ENCODE measurements around the gene AGFG2.

Gene AGFG2

DNA sequence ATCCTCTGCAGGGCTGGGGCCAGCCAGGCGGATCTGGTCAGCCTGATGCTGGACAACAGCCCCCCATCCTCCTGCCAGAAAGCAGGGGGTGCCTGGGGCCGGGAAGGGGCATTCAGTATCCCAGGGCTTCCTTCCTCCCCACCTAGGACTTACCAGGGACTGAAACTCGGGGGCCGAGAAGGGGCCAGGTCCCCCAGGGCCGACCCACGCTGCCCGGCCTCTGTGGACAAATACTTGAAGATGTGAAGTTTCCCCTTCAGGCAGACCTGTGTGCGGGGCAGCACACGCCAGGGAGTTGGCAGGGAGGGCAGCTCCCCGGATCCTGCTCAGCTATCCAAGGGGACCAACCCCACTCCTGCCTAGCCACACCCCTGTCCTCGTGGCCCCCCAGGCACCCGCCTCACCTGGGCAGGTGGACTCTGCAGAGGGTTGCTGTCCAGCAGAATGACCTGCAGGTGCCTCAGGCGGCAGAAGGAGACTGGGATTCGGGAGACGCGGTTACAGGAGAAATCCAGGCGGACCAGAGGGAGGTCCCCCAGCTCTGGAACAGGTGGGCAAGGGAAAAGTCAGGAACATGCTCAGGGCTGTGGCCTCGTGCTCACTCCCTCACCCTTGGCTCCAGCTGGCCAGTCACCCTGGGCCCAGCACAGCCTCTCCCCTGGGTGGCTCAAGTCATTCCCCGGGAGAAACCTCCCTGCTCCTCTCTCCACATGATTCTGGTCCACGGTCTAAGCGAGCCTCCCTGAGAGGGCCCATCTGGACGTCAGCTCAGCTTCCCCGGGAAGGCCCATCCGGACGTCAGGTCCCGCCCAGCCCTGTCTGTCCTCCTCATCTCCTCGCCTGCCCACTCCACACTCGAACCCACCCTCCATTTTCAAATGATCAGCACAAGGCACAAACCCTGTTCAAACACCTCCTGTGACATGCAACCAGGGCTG is 39.5 kb downstream of the AGFG2 start:
- TF ChIP-seq ZNF70 (CRISPR knock-in tag; IDR thresholded peaks at IDR 0.05) (no peak), ZFP30 (CRISPR knock-in tag; IDR thresholded peaks at IDR 0.05) (no peak), TCF4 (CRISPR knock-in tag; IDR thresholded peaks at IDR 0.05; ENCODE audit: borderline replicate concordance) (no peak), ZNF8 (CRISPR knock-in tag; IDR thresholded peaks at IDR 0.05) (no peak), TOX (CRISPR knock-in tag; IDR thresholded peaks at IDR 0.05; ENCODE audit: borderline replicate concordance) (no peak), OSR1 (CRISPR knock-in tag; IDR thresholded peaks at IDR 0.05) (no peak), ARNTL (CRISPR knock-in tag; IDR thresholded peaks at IDR 0.05; ENCODE audit: borderline replicate concordance, low read depth) (no peak), ZC3H10 (CRISPR knock-in tag; IDR thresholded peaks at IDR 0.05) (no peak), GLIS3 (CRISPR knock-in tag; IDR thresholded peaks at IDR 0.05) (no peak), PPARA (CRISPR knock-in tag; IDR thresholded peaks at IDR 0.05; ENCODE audit: borderline replicate concordance) (no peak)
- TF ChIP-seq, protein P1, sequence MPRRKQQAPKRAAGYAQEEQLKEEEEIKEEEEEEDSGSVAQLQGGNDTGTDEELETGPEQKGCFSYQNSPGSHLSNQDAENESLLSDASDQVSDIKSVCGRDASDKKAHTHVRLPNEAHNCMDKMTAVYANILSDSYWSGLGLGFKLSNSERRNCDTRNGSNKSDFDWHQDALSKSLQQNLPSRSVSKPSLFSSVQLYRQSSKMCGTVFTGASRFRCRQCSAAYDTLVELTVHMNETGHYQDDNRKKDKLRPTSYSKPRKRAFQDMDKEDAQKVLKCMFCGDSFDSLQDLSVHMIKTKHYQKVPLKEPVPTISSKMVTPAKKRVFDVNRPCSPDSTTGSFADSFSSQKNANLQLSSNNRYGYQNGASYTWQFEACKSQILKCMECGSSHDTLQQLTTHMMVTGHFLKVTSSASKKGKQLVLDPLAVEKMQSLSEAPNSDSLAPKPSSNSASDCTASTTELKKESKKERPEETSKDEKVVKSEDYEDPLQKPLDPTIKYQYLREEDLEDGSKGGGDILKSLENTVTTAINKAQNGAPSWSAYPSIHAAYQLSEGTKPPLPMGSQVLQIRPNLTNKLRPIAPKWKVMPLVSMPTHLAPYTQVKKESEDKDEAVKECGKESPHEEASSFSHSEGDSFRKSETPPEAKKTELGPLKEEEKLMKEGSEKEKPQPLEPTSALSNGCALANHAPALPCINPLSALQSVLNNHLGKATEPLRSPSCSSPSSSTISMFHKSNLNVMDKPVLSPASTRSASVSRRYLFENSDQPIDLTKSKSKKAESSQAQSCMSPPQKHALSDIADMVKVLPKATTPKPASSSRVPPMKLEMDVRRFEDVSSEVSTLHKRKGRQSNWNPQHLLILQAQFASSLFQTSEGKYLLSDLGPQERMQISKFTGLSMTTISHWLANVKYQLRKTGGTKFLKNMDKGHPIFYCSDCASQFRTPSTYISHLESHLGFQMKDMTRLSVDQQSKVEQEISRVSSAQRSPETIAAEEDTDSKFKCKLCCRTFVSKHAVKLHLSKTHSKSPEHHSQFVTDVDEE (CRISPR knock-in tag; IDR thresholded peaks at IDR 0.05): no peak
- no peak for ATAC-seq

- no peak for ATAC-seq
- TF ChIP-seq TOX (CRISPR knock-in tag; IDR thresholded peaks at IDR 0.05; ENCODE audit: borderline replicate concordance): no peak
- no peak for TF ChIP-seq ISL1 (CRISPR knock-in tag; IDR thresholded peaks at IDR 0.05)
- no peak for TF ChIP-seq PPARA (CRISPR knock-in tag; IDR thresholded peaks at IDR 0.05; ENCODE audit: borderline replicate concordance)
- TF ChIP-seq, protein P1 (CRISPR knock-in tag; IDR thresholded peaks at IDR 0.05): no peak
- TF ChIP-seq TCF4 (CRISPR knock-in tag; IDR thresholded peaks at IDR 0.05; ENCODE audit: borderline replicate concordance): no peak
- TF ChIP-seq RARB (CRISPR knock-in tag; IDR thresholded peaks at IDR 0.05): no peak
- TF ChIP-seq CREB5 (CRISPR knock-in tag; IDR thresholded peaks at IDR 0.05; ENCODE audit: low read depth): no peak
- TF ChIP-seq BACH2 (CRISPR knock-in tag; IDR thresholded peaks at IDR 0.05; ENCODE audit: borderline replicate concordance): no peak
- TF ChIP-seq ZFP30 (CRISPR knock-in tag; IDR thresholded peaks at IDR 0.05): no peak
- TF ChIP-seq ZNF8 (CRISPR knock-in tag; IDR thresholded peaks at IDR 0.05): no peak
- TF ChIP-seq, protein P2, sequence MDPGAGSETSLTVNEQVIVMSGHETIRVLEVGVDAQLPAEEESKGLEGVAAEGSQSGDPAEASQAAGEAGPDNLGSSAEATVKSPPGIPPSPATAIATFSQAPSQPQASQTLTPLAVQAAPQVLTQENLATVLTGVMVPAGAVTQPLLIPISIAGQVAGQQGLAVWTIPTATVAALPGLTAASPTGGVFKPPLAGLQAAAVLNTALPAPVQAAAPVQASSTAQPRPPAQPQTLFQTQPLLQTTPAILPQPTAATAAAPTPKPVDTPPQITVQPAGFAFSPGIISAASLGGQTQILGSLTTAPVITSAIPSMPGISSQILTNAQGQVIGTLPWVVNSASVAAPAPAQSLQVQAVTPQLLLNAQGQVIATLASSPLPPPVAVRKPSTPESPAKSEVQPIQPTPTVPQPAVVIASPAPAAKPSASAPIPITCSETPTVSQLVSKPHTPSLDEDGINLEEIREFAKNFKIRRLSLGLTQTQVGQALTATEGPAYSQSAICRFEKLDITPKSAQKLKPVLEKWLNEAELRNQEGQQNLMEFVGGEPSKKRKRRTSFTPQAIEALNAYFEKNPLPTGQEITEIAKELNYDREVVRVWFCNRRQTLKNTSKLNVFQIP (CRISPR knock-in tag; IDR thresholded peaks at IDR 0.05; ENCODE audit: borderline replicate concordance, low read depth): no peak
- TF ChIP-seq SNAI2 (CRISPR knock-in tag; IDR thresholded peaks at IDR 0.05): no peak
- no peak for TF ChIP-seq GLIS3 (CRISPR knock-in tag; IDR thresholded peaks at IDR 0.05)
These were observed 41.7 kb downstream of the AGFG2 start for GRCh38 chr7:100580466-100581283.

DNA sequence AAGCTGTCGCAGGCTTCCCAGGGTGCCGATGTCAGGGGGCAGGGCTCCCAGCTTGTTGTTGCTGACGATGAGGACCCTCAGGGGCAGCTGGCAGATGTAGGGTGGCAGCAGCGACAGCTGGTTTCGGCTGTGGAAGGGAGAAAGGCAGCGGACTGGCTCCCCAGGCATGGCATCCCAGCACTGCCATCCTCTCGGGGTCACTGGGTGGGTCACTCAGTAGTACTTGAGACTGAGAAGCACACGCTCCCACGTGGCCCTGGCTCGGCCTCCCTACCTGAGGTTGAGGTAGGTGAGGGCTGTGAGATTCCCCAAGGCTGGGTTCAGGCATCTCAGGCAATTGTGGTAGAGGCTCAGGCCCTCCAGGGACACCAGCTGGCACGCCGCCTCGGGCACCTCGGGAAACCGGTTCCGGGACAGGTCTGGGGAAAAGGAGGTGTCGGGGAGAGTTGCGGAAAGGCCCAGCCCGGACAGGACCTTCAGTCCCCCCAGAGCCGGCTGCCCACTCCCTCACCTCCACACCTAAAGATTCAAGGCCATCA is 43.1 kb downstream of the AGFG2 start:
- ATAC-seq: no peak
- TF ChIP-seq TOX (CRISPR knock-in tag; IDR thresholded peaks at IDR 0.05; ENCODE audit: borderline replicate concordance) (no peak), ZNF8 (CRISPR knock-in tag; IDR thresholded peaks at IDR 0.05) (no peak), ZNF70 (CRISPR knock-in tag; IDR thresholded peaks at IDR 0.05) (no peak), PATZ1 (CRISPR knock-in tag; IDR thresholded peaks at IDR 0.05; ENCODE audit: borderline replicate concordance) (no peak), ESRRG (CRISPR knock-in tag; IDR thresholded peaks at IDR 0.05) (no peak), ZNF565 (CRISPR knock-in tag; conservative IDR thresholded peaks at IDR 0.05; ENCODE audit: low read depth) (no peak), SNAI2 (CRISPR knock-in tag; IDR thresholded peaks at IDR 0.05) (no peak), PPARA (CRISPR knock-in tag; IDR thresholded peaks at IDR 0.05; ENCODE audit: borderline replicate concordance) (no peak), ZFP3 (CRISPR knock-in tag; IDR thresholded peaks at IDR 0.05) (no peak), BACH2 (CRISPR knock-in tag; IDR thresholded peaks at IDR 0.05; ENCODE audit: borderline replicate concordance) (no peak)
- TF ChIP-seq, protein P2 (CRISPR knock-in tag; IDR thresholded peaks at IDR 0.05; ENCODE audit: borderline replicate concordance, low read depth): no peak

Measured in SK-N-SH treated with all-trans-retinoic acid at 6 μM for 48 hours (cell line).